HEK293 (cell line): ENCODE measurements around the gene ITSN1.

Experiments used
- BCL11A ChIP-seq: fragments of 450-650 bp; formaldehyde crosslinking; IDR thresholded peaks from 2 replicates; pipeline ENCODE4 v1.5.1; 2016; ENCODE audit warnings: low read depth, missing biosample characterization, missing genetic modification characterization
- GFI1B ChIP-seq: fragments of 450-650 bp; formaldehyde crosslinking; IDR thresholded peaks from 2 replicates; pipeline ENCODE4 v1.5.1; 2016; ENCODE audit warnings: missing biosample characterization, missing genetic modification characterization
- IKZF3 ChIP-seq: fragments of 450-650 bp; IDR thresholded peaks from 2 replicates; pipeline ENCODE4 v1.5.0; 2018; ENCODE audit warnings: missing biosample characterization, mild to moderate bottlenecking, missing genetic modification characterization, moderate library complexity
- OVOL3 ChIP-seq: fragments of 450-650 bp; formaldehyde crosslinking; IDR thresholded peaks from 2 replicates; pipeline ENCODE4 v1.5.1; 2016; ENCODE audit warnings: missing biosample characterization, missing genetic modification characterization
- PRDM1 ChIP-seq: fragments of 450-650 bp; formaldehyde crosslinking; IDR thresholded peaks from 2 replicates; pipeline ENCODE4; 2016; ENCODE audit warnings: missing biosample characterization, missing genetic modification characterization
- SP2 ChIP-seq: fragments of 450-650 bp; formaldehyde crosslinking; IDR thresholded peaks from 2 replicates; pipeline ENCODE4 v1.5.1; 2016; ENCODE audit warnings: missing biosample characterization, missing genetic modification characterization
- ZBTB21 ChIP-seq: fragments of 450-650 bp; formaldehyde crosslinking; IDR thresholded peaks from 2 replicates; pipeline ENCODE4 v1.5.1; 2017; ENCODE audit warnings: missing biosample characterization, missing genetic modification characterization
- ZNF146 ChIP-seq: fragments of 450-650 bp; formaldehyde crosslinking; IDR thresholded peaks from 2 replicates; pipeline ENCODE4 v1.5.1; 2016; ENCODE audit warnings: missing biosample characterization, missing genetic modification characterization
- ZNF211 ChIP-seq: fragments of 450-650 bp; formaldehyde crosslinking; IDR thresholded peaks from 2 replicates; pipeline ENCODE4 v1.5.1; 2016; ENCODE audit warnings: low read depth, missing biosample characterization, missing genetic modification characterization
- ZNF239 ChIP-seq: fragments of 450-650 bp; formaldehyde crosslinking; IDR thresholded peaks from 2 replicates; pipeline ENCODE4 v1.5.1; 2016; ENCODE audit warnings: missing biosample characterization, missing genetic modification characterization
- ZNF274 ChIP-seq, 2 experiments: fragments of 200-500 bp in 1 of 2; fragments of 450-650 bp in 1 of 2; sonication (Bioruptor generic) in 1 of 2; formaldehyde crosslinking in 1 of 2; IDR thresholded peaks; 2 replicates each; pipeline versions ENCODE4 v1.5.1 to v1.6.1; 2014 to 2016; ENCODE audit warnings: borderline replicate concordance in 1 of 2, inconsistent platforms in 1 of 2, low read length in 1 of 2, missing biosample characterization in 1 of 2, missing genetic modification characterization in 1 of 2
- ZNF324 ChIP-seq: fragments of 450-650 bp; formaldehyde crosslinking; IDR thresholded peaks from 2 replicates; pipeline ENCODE4 v1.5.1; 2016; ENCODE audit warnings: missing biosample characterization, missing genetic modification characterization
- ZNF366 ChIP-seq: fragments of 450-650 bp; formaldehyde crosslinking; conservative IDR thresholded peaks from 2 replicates; pipeline ENCODE4 v1.5.1; 2016; ENCODE audit warnings: missing biosample characterization, missing genetic modification characterization
- ZNF37A ChIP-seq: fragments of 450-650 bp; IDR thresholded peaks from 2 replicates; pipeline ENCODE4 v1.5.1; 2018; ENCODE audit warnings: missing biosample characterization, missing genetic modification characterization
- ZNF394 ChIP-seq: fragments of 450-650 bp; formaldehyde crosslinking; IDR thresholded peaks from 2 replicates; pipeline ENCODE4 v1.5.1; 2016; ENCODE audit warnings: missing biosample characterization, missing genetic modification characterization, mild to moderate bottlenecking, moderate library complexity, borderline replicate concordance
- ZNF404 ChIP-seq: fragments of 450-650 bp; formaldehyde crosslinking; IDR thresholded peaks from 2 replicates; pipeline ENCODE4 v1.5.1; 2017; ENCODE audit warnings: missing biosample characterization, missing genetic modification characterization
- ZNF449 ChIP-seq: fragments of 450-650 bp; formaldehyde crosslinking; IDR thresholded peaks from 2 replicates; pipeline ENCODE4 v1.5.1; 2017; ENCODE audit warnings: missing biosample characterization, mild to moderate bottlenecking, missing genetic modification characterization, moderate library complexity
- ZNF501 ChIP-seq: fragments of 450-650 bp; formaldehyde crosslinking; IDR thresholded peaks from 2 replicates; pipeline ENCODE4 v1.5.1; 2016; ENCODE audit warnings: missing biosample characterization, missing genetic modification characterization
- ZNF529 ChIP-seq: fragments of 450-650 bp; formaldehyde crosslinking; IDR thresholded peaks from 2 replicates; pipeline ENCODE4 v1.5.1; 2017; ENCODE audit warnings: missing genetic modification characterization, missing biosample characterization; ENCODE audit not compliant: insufficient replicate concordance
- ZNF585B ChIP-seq: fragments of 450-650 bp; formaldehyde crosslinking; IDR thresholded peaks from 2 replicates; pipeline ENCODE4 v1.5.1; 2016; ENCODE audit warnings: missing biosample characterization, missing genetic modification characterization
- ZNF596 ChIP-seq: fragments of 450-650 bp; IDR thresholded peaks from 2 replicates; pipeline ENCODE4 v1.5.0; 2018; ENCODE audit warnings: missing biosample characterization, mild to moderate bottlenecking, missing genetic modification characterization, moderate library complexity
- ZNF623 ChIP-seq: fragments of 450-650 bp; formaldehyde crosslinking; IDR thresholded peaks from 2 replicates; pipeline ENCODE4 v1.5.1; 2016; ENCODE audit warnings: missing biosample characterization, missing genetic modification characterization
- ZNF677 ChIP-seq: fragments of 450-650 bp; IDR thresholded peaks from 2 replicates; pipeline ENCODE4 v1.5.0; 2018; ENCODE audit warnings: missing biosample characterization, mild to moderate bottlenecking, missing genetic modification characterization, moderate library complexity
- ZSCAN30 ChIP-seq: fragments of 450-650 bp; IDR thresholded peaks from 2 replicates; pipeline ENCODE4 v1.5.1; 2018; ENCODE audit warnings: missing biosample characterization, mild to moderate bottlenecking, missing genetic modification characterization, moderate library complexity
- TF ChIP-seq, protein P1 (sequence below): fragments of 450-650 bp; formaldehyde crosslinking; IDR thresholded peaks from 2 replicates; pipeline ENCODE4 v1.5.0; 2017; ENCODE audit warnings: missing biosample characterization, missing genetic modification characterization, borderline replicate concordance
- TF ChIP-seq, protein P2 (sequence below): fragments of 450-650 bp; formaldehyde crosslinking; IDR thresholded peaks from 2 replicates; pipeline ENCODE4 v1.5.1; 2016; ENCODE audit warnings: missing biosample characterization, missing genetic modification characterization
- TF ChIP-seq, protein P3 (sequence below): IDR thresholded peaks from 2 replicates; pipeline ENCODE4 v1.6.1; 2011; ENCODE audit warnings: mild to moderate bottlenecking, low read depth, low read length, borderline replicate concordance
- TF ChIP-seq, protein P4 (sequence below): fragments of 450-650 bp; formaldehyde crosslinking; IDR thresholded peaks from 2 replicates; pipeline ENCODE4 v1.5.1; 2017; ENCODE audit warnings: missing biosample characterization, missing genetic modification characterization
- TF ChIP-seq, protein P5 (sequence below): fragments of 450-650 bp; formaldehyde crosslinking; IDR thresholded peaks from 2 replicates; pipeline ENCODE4 v1.5.1; 2016; ENCODE audit warnings: missing biosample characterization, missing genetic modification characterization

Gene ITSN1

DNA sequence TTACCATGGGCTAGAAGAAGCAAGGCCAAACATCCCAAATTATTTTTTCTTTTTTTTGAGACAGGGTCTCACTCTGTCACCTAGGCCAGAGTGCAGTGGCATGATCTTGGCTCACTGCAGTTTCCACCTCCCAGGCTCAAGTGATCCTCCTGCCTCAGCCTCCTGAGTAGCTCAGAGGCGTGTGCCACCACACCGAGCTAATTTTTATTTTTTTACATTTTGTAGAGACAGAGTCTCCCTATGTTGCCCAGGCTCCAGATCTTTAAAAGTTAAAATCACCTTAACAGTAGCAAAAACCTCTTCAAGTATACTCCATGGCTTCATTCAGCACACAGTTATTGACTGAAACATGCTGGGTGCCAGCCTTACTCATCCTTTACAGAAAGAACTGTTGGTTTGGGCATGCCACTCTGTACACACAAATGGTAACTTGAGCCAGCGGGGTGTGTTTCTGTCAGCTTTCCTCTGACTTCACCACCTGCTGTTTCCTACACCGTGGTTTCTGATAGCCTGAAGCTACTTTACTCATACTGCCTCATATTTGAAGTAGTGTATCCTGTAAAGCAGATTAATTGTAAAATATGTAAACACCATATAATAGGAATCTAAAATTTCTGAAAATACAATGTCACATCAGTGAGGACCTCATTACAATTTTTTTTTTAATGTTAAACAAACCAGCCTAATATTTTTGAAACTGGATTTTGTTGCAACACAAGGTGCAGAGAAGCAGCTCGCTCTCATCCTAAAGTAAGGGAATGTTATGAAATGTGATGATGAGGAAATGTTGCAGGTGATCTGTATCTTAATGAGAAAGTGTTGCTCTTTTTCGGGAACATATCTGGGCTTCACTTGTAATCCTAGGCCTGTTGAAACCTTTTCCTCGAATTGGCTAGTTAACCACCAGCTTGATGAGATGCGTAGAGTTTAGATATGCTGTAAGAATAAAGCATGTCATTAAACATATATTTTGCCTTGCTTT, 159.4 kb downstream of the ITSN1 start (continued):
- TF ChIP-seq, protein P1, sequence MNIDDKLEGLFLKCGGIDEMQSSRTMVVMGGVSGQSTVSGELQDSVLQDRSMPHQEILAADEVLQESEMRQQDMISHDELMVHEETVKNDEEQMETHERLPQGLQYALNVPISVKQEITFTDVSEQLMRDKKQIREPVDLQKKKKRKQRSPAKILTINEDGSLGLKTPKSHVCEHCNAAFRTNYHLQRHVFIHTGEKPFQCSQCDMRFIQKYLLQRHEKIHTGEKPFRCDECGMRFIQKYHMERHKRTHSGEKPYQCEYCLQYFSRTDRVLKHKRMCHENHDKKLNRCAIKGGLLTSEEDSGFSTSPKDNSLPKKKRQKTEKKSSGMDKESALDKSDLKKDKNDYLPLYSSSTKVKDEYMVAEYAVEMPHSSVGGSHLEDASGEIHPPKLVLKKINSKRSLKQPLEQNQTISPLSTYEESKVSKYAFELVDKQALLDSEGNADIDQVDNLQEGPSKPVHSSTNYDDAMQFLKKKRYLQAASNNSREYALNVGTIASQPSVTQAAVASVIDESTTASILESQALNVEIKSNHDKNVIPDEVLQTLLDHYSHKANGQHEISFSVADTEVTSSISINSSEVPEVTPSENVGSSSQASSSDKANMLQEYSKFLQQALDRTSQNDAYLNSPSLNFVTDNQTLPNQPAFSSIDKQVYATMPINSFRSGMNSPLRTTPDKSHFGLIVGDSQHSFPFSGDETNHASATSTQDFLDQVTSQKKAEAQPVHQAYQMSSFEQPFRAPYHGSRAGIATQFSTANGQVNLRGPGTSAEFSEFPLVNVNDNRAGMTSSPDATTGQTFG = no peak
- TF ChIP-seq ZSCAN30 (tag by site-specific recombination) (no peak; the same call in 1 of the 2 replicates), ZNF239 (tag by site-specific recombination) (no peak), OVOL3 (tag by site-specific recombination) (no peak), ZNF449 (tag by site-specific recombination) (peak; percentile 90), ZNF274 (IDR thresholded peaks at IDR 0.05; ENCODE audit: low read length) (no peak), ZNF274 (tag by site-specific recombination; IDR thresholded peaks at IDR 0.05; ENCODE audit: borderline replicate concordance) (no peak), ZNF366 (tag by site-specific recombination) (peak; percentile 81), ZNF324 (peak; percentile 88), ZNF404 (tag by site-specific recombination) (no peak), ZNF677 (tag by site-specific recombination) (no peak), GFI1B (tag by site-specific recombination) (no peak), IKZF3 (no peak), ZNF529 (no peak), BCL11A (tag by site-specific recombination) (peak; percentile 38; the same call in 1 of the 2 replicates), ZNF585B (tag by site-specific recombination) (no peak), ZNF596 (tag by site-specific recombination) (peak; percentile 43; the same call in 1 of the 2 replicates), PRDM1 (no peak), ZNF623 (tag by site-specific recombination) (no peak), ZBTB21 (tag by site-specific recombination) (peak; percentile 58; the same call in 1 of the 2 replicates), ZNF501 (tag by site-specific recombination) (no peak), ZNF211 (tag by site-specific recombination) (no peak), ZNF146 (tag by site-specific recombination) (no peak), ZNF394 (peak; percentile 88; the same call in 1 of the 2 replicates), ZNF37A (tag by site-specific recombination) (no peak), SP2 (no peak)
- TF ChIP-seq, protein P2, sequence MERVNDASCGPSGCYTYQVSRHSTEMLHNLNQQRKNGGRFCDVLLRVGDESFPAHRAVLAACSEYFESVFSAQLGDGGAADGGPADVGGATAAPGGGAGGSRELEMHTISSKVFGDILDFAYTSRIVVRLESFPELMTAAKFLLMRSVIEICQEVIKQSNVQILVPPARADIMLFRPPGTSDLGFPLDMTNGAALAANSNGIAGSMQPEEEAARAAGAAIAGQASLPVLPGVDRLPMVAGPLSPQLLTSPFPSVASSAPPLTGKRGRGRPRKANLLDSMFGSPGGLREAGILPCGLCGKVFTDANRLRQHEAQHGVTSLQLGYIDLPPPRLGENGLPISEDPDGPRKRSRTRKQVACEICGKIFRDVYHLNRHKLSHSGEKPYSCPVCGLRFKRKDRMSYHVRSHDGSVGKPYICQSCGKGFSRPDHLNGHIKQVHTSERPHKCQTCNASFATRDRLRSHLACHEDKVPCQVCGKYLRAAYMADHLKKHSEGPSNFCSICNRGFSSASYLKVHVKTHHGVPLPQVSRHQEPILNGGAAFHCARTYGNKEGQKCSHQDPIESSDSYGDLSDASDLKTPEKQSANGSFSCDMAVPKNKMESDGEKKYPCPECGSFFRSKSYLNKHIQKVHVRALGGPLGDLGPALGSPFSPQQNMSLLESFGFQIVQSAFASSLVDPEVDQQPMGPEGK (tag by site-specific recombination) = 0 out of 2 replicates have a peak, but pooled peaks have one; percentile 49
- TF ChIP-seq, protein P3, sequence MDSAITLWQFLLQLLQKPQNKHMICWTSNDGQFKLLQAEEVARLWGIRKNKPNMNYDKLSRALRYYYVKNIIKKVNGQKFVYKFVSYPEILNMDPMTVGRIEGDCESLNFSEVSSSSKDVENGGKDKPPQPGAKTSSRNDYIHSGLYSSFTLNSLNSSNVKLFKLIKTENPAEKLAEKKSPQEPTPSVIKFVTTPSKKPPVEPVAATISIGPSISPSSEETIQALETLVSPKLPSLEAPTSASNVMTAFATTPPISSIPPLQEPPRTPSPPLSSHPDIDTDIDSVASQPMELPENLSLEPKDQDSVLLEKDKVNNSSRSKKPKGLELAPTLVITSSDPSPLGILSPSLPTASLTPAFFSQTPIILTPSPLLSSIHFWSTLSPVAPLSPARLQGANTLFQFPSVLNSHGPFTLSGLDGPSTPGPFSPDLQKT = no peak
- TF ChIP-seq, protein P4, sequence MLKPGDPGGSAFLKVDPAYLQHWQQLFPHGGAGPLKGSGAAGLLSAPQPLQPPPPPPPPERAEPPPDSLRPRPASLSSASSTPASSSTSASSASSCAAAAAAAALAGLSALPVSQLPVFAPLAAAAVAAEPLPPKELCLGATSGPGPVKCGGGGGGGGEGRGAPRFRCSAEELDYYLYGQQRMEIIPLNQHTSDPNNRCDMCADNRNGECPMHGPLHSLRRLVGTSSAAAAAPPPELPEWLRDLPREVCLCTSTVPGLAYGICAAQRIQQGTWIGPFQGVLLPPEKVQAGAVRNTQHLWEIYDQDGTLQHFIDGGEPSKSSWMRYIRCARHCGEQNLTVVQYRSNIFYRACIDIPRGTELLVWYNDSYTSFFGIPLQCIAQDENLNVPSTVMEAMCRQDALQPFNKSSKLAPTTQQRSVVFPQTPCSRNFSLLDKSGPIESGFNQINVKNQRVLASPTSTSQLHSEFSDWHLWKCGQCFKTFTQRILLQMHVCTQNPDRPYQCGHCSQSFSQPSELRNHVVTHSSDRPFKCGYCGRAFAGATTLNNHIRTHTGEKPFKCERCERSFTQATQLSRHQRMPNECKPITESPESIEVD (tag by site-specific recombination) = peak; percentile 96
- TF ChIP-seq, protein P5, sequence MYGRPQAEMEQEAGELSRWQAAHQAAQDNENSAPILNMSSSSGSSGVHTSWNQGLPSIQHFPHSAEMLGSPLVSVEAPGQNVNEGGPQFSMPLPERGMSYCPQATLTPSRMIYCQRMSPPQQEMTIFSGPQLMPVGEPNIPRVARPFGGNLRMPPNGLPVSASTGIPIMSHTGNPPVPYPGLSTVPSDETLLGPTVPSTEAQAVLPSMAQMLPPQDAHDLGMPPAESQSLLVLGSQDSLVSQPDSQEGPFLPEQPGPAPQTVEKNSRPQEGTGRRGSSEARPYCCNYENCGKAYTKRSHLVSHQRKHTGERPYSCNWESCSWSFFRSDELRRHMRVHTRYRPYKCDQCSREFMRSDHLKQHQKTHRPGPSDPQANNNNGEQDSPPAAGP (tag by site-specific recombination) = peak; percentile 78
